A549 (cell line): ENCODE measurements around the gene GMPR. TPM values are rescaled to one million over a fixed set of nuclear protein-coding genes. Genes with fewer than 3 reads are reported as not detected.

Experiments
- ATAC-seq, 2 experiments: fragments of 200-7000 bp in 1 of 2; fragments of >200 bp in 1 of 2; cut with Nextera tagmentation in 1 of 2; cut with Tn5 transposase in 1 of 2; 3 replicates each; pipeline versions ENCODE4 v1.8.0 to v1.9.1; 2018 to 2020; ENCODE audit warnings: mild to moderate bottlenecking in 1 of 2, moderate library complexity in 1 of 2
- CTCF ChIA-PET: fragments of 300-600 bp; sonication (Branson Sonifier 250); formaldehyde crosslinking; extraction: SDS; loops from one replicate; lab custom pipeline; 2021; ENCODE audit warnings: antibody characterized with exemption, inconsistent platforms; lab: Yijun Ruan, JAX
- POLR2A ChIA-PET: fragments of 350-600 bp; formaldehyde crosslinking; extraction: SDS; loops from one replicate; lab custom pipeline; 2021; ENCODE audit warnings: antibody characterized with exemption, inconsistent platforms; lab: Yijun Ruan, JAX
- DNase-seq, 2 experiments: peaks; one replicate each; pipeline versions ENCODE4 v3.0.0 to v3.0.0-alpha.2; 2011 to 2016; ENCODE audit warnings: low read depth in 1 of 2, low spot score in 1 of 2
- FAIRE-seq: peaks from 2 replicates; lab custom pipeline; 2011; peaks lifted over from hg19 to GRCh38; lab: Jason Lieb, UNC
- H3K27ac ChIP-seq, 2 experiments: fragments of >200 bp; sonication (Bioruptor Twin); formaldehyde crosslinking; 3 replicates each; pipeline ENCODE4 v1.5.1; 2016 to 2017
- H3K4me1 ChIP-seq: fragments of >200 bp; sonication (Bioruptor Twin); formaldehyde crosslinking; 3 replicates; pipeline ENCODE4 v1.6.1; 2016
- H3K4me2 ChIP-seq: fragments of >200 bp; sonication (Bioruptor Twin); formaldehyde crosslinking; 3 replicates; pipeline ENCODE4 v1.6.1; 2016
- H3K4me3 ChIP-seq: fragments of >200 bp; sonication (Bioruptor Twin); formaldehyde crosslinking; 3 replicates; pipeline ENCODE4 v1.5.1; 2016
- H3K9me3 ChIP-seq: fragments of >200 bp; sonication (Bioruptor Twin); formaldehyde crosslinking; 3 replicates; pipeline ENCODE4 v1.6.1; 2016
- ATOH8 ChIP-seq: fragments of 250-450 bp; sonication (Bioruptor Pico); IDR thresholded peaks from 2 replicates; pipeline ENCODE4 v1.5.0; 2020; ENCODE audit warnings: low read depth, mild to moderate bottlenecking, moderate library complexity
- CBX8 ChIP-seq: fragments of 200-600 bp; sonication (generic); IDR thresholded peaks from 2 replicates; pipeline ENCODE4 v1.6.1; 2016
- CHD2 ChIP-seq: fragments of 150-350 bp; IDR thresholded peaks from 2 replicates; pipeline ENCODE4 v1.6.1; 2014; ENCODE audit warnings: low read length; ENCODE audit not compliant: partially characterized antibody
- CTCF ChIP-seq: fragments of >200 bp; sonication (Bioruptor Twin); formaldehyde crosslinking; IDR thresholded peaks from 3 replicates; pipeline ENCODE4 v1.5.1; 2016
- EP300 ChIP-seq, 2 experiments: fragments of >200 bp; sonication (Bioruptor Twin); formaldehyde crosslinking; IDR thresholded peaks; 2 replicates in 1 of 2; 3 replicates in 1 of 2; pipeline ENCODE4 v1.6.1; 2016 to 2017
- FOSL2 ChIP-seq, 2 experiments: fragments of 450-650 bp in 1 of 2; fragments of >200 bp in 1 of 2; sonication (Bioruptor Twin) in 1 of 2; formaldehyde crosslinking; IDR thresholded peaks; 2 replicates each; pipeline versions ENCODE4 v1.5.0 to v1.6.1; 2016 to 2020; ENCODE audit warnings: mild to moderate bottlenecking in 1 of 2, moderate library complexity in 1 of 2
- JUN ChIP-seq, 2 experiments: fragments of >200 bp; sonication (Bioruptor Twin); formaldehyde crosslinking; IDR thresholded peaks; 2 replicates in 1 of 2; 3 replicates in 1 of 2; pipeline ENCODE4 v1.6.1; 2016 to 2017
- MAZ ChIP-seq: fragments of 150-350 bp; IDR thresholded peaks from 2 replicates; pipeline ENCODE4 v1.6.1; 2014; ENCODE audit warnings: antibody characterized with exemption, low read depth, low read length, borderline replicate concordance
- MYC ChIP-seq: IDR thresholded peaks from 2 replicates; pipeline ENCODE4 v1.6.1; 2012; ENCODE audit warnings: mild to moderate bottlenecking, inconsistent platforms, low read length, improper control_type of control experiment, borderline replicate concordance
- NPAS2 ChIP-seq: fragments of 250-450 bp; sonication (Bioruptor Pico); IDR thresholded peaks from 2 replicates; pipeline ENCODE4 v1.8.0; 2022; ENCODE audit warnings: mild to moderate bottlenecking, moderate library complexity, borderline replicate concordance
- POLR2AphosphoS2 ChIP-seq: conservative IDR thresholded peaks from 2 replicates; pipeline ENCODE4 v1.6.1; 2012; ENCODE audit warnings: low read length, improper control_type of control experiment, inconsistent platforms
- RAD21 ChIP-seq, 2 experiments: fragments of >200 bp in 1 of 2; sonication (Bioruptor Twin) in 1 of 2; formaldehyde crosslinking in 1 of 2; IDR thresholded peaks in 1 of 2; conservative IDR thresholded peaks in 1 of 2; 2 replicates in 1 of 2; 3 replicates in 1 of 2; pipeline ENCODE4 v1.6.1; 2012 to 2018; ENCODE audit warnings: inconsistent platforms in 1 of 2
- RARB ChIP-seq: fragments of 250-450 bp; sonication (Bioruptor Pico); IDR thresholded peaks from 2 replicates; pipeline ENCODE4 v1.8.0; 2021; ENCODE audit warnings: mild to moderate bottlenecking, moderate library complexity
- SMC3 ChIP-seq: fragments of >200 bp; sonication (Bioruptor Twin); formaldehyde crosslinking; IDR thresholded peaks from 3 replicates; pipeline ENCODE4 v1.6.1; 2018; ENCODE audit warnings: inconsistent platforms
- USF2 ChIP-seq: fragments of 450-650 bp; IDR thresholded peaks from 2 replicates; pipeline ENCODE4 v1.6.1; 2014; ENCODE audit warnings: antibody characterized with exemption
- ZFP36 ChIP-seq: fragments of 450-650 bp; IDR thresholded peaks from 2 replicates; pipeline ENCODE4 v1.6.1; 2014; ENCODE audit warnings: borderline replicate concordance; ENCODE audit not compliant: partially characterized antibody
- ZNF302 ChIP-seq: fragments of 250-450 bp; sonication (Bioruptor Pico); IDR thresholded peaks from 2 replicates; pipeline ENCODE4 v1.9.0; 2021; ENCODE audit warnings: inconsistent platforms, mild to moderate bottlenecking, moderate library complexity
- WGBS: methylation state at CpG from one replicate; pipeline ENCODE4 v1.1.6; 2017; ENCODE audit errors: missing lambda C conversion rate; 5-methylcytosine and 5-hydroxymethylcytosine counted together
- polyA plus RNA-seq, 4 experiments: library from polyadenylated mRNA; depleted of rRNA in 3 of 4; stranded (reverse); fragments of >200 nt; fragmentation: RNase III in 1 of 4; extraction: RNeasy Plus Mini Kit Qiagen cat#74134 plus additional on column Dnase treatment in 1 of 4; gene quantifications; 2 replicates in 3 of 4; 3 replicates in 1 of 4; pipeline ENCODE4 v1.2.3, GENCODE V29; 2011 to 2017
- TF ChIP-seq, protein P1 (sequence below): fragments of 200-600 bp; sonication (generic); IDR thresholded peaks from 2 replicates; pipeline ENCODE4 v1.6.1; 2016; ENCODE audit warnings: antibody characterized with exemption, mild to moderate bottlenecking, moderate library complexity
- TF ChIP-seq, protein P2 (sequence below): IDR thresholded peaks from 2 replicates; pipeline ENCODE4 v1.6.1; 2012
- TF ChIP-seq, protein P3 (sequence below): IDR thresholded peaks from 2 replicates; pipeline ENCODE4 v1.6.1; 2012; ENCODE audit warnings: low read depth, borderline replicate concordance

GMPR gene
- polyA plus RNA-seq, 2 of the 4 experiments (the other 2 are of a cell fraction): 0.23 to 0.34 TPM

- FAIRE-seq (no peak), DNase-seq (no peak), ATAC-seq (no peak)
- Histone ChIP-seq H3K4me3 (no peak overlapping the region), H3K4me2 (no peak overlapping the region), H3K27ac (no peak overlapping the region), H3K9me3 (no peaks in the 10 kb centered on the region), H3K4me1 (no peaks in the 10 kb centered on the region)
- ChIA-PET POLR2A (no interaction called here), CTCF (no interaction called here)
- WGBS: 92% methylated on average over 4 of the region's 26 CpGs
- TF ChIP-seq FOSL2 (IDR thresholded peaks at IDR 0.05) (no peak), FOSL2 (CRISPR knock-in tag; IDR thresholded peaks at IDR 0.05) (no peak), CTCF (no peak), ATOH8 (no peak), RAD21 (conservative IDR thresholded peaks at IDR 0.05 in 1 of 2, IDR thresholded peaks at IDR 0.05 in 1 of 2) (no peak), SMC3 (no peak), CHD2 (no peak), USF2 (no peak), MAZ (no peak), EP300 (IDR thresholded peaks at IDR 0.05) (no peak), JUN (IDR thresholded peaks at IDR 0.05) (no peak), RARB (CRISPR knock-in tag) (no peak), ZNF302 (CRISPR knock-in tag) (no peak), NPAS2 (no peak), CBX8 (no peak)
- TF ChIP-seq, protein P1, sequence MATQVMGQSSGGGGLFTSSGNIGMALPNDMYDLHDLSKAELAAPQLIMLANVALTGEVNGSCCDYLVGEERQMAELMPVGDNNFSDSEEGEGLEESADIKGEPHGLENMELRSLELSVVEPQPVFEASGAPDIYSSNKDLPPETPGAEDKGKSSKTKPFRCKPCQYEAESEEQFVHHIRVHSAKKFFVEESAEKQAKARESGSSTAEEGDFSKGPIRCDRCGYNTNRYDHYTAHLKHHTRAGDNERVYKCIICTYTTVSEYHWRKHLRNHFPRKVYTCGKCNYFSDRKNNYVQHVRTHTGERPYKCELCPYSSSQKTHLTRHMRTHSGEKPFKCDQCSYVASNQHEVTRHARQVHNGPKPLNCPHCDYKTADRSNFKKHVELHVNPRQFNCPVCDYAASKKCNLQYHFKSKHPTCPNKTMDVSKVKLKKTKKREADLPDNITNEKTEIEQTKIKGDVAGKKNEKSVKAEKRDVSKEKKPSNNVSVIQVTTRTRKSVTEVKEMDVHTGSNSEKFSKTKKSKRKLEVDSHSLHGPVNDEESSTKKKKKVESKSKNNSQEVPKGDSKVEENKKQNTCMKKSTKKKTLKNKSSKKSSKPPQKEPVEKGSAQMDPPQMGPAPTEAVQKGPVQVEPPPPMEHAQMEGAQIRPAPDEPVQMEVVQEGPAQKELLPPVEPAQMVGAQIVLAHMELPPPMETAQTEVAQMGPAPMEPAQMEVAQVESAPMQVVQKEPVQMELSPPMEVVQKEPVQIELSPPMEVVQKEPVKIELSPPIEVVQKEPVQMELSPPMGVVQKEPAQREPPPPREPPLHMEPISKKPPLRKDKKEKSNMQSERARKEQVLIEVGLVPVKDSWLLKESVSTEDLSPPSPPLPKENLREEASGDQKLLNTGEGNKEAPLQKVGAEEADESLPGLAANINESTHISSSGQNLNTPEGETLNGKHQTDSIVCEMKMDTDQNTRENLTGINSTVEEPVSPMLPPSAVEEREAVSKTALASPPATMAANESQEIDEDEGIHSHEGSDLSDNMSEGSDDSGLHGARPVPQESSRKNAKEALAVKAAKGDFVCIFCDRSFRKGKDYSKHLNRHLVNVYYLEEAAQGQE: no peak
- TF ChIP-seq, protein P2, sequence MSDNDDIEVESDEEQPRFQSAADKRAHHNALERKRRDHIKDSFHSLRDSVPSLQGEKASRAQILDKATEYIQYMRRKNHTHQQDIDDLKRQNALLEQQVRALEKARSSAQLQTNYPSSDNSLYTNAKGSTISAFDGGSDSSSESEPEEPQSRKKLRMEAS: no peak
- TF ChIP-seq, protein P3, sequence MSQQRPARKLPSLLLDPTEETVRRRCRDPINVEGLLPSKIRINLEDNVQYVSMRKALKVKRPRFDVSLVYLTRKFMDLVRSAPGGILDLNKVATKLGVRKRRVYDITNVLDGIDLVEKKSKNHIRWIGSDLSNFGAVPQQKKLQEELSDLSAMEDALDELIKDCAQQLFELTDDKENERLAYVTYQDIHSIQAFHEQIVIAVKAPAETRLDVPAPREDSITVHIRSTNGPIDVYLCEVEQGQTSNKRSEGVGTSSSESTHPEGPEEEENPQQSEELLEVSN: no peak
Observed at GRCh38 chr6:16288163-16288562, 49.8 kb downstream of the GMPR start.

GRCh38 chr6:16291739-16292138 is 53.4 kb downstream of the GMPR start:
- no peak overlapping the region for H3K27ac ChIP-seq
- ATAC-seq: no peak
- no peak for DNase-seq
- POLR2A ChIA-PET: no interaction called here
- TF ChIP-seq POLR2AphosphoS2: no peak
- TF ChIP-seq ZFP36: no peak
- TF ChIP-seq MYC: no peak
- CTCF ChIA-PET: interaction anchor here (1.3 kb wide), 1 partner anchor 118 kb away, joined by 3 read pairs; no protein-coding TSS in a partner anchor
- no peak for FAIRE-seq
- H3K4me3 ChIP-seq: no peak overlapping the region
- no peak overlapping the region for H3K4me2 ChIP-seq
- no peaks in the 10 kb centered on the region for H3K9me3 ChIP-seq
- no peaks in the 10 kb centered on the region for H3K4me1 ChIP-seq
- WGBS: 64% methylated on average over 6 of the region's 6 CpGs
